Measurements from ENCODE around the gene OR52L1. TPM values are rescaled to one million over a fixed set of nuclear protein-coding genes. Genes with fewer than 3 reads are reported as not detected.

The OR52L1 gene
- not detected in 2 replicates for total RNA-seq

DNA sequence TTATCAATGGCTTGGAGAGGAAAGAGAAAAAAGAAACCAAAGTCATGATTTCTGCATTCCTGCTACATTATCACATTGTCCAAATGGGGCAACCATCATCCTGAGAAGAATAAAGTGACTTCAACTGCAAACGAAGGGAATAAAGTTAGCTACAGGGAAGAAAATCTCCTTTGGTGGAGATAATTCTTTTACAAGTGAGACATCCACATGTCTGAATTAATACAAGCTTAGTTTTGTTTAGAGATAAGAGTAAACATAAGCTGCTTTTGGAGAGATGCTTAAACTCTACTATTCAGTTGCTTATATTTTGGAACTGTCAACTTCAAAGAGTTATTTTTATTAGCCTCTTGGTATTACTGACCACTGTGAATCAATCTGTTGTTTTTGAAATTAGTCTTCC lies at the start of gene OR52L1:
Gene OR52L1, minus strand, starts transcription at position 101 of the 400 bp plus-strand sequence. Its CDS starts 55 bp downstream, at position 46.

DNA sequence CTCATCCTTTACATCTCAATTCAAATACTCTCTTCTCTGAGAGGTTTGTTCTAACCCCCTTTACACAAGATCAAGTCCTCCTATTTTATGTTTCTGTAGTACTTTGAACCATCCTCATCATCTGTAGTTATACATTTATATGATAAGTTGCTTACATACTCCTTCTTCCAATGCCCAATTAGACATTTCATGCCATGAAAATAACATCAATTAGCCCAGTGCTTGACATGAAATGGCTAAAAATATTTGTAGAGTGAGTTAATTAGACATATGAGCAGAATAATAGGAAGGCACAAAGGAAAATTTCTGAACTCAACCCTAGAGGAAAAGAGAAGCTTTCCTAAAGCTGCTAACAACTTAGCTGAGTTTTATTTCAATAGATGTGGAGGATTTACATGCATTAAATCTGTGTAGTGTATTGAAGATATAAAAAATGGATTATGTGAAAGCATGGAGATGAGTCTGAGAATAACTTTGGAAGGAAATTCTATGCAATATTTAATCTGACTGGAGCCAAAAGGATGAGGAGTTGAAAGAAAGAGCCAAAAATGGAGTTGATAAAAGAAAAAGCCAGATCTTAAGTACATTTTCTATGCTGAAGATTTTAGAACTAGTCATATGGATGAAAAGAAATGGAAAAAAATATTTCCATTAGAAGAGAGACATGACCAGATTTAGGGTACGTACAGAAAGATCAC lies 44.1 kb upstream of the OR52L1 start, which contains the start of gene OR56A1:
Gene OR56A1, minus strand, starts transcription at position 51 of the 698 bp plus-strand sequence. CDS start 3,066 bp downstream, outside the sequence.

DNA sequence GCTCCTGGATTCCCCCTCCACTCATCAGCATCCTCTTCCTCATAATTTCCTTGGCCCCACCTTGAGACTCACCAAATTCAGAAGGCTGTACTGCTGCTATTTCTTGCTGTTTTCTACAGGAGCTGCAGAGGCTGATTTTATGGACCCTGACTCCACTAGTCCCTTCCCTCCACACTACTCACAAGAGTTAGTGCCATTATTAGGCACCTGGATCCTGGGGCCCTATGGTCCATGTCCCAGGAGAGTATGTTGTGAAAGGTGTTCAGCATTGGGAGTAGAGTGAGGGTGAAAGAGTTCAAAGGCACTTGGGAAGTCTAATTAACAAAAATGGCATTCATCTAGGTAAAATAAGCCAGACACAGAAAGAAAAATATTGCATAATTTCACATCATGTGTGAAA lies 20.1 kb upstream of the OR52L1 start, which contains the start of gene OR56A4:
Gene OR56A4, minus strand, starts transcription at position 101 of the 400 bp plus-strand sequence. CDS start 3,954 bp downstream, outside the sequence.

DNA sequence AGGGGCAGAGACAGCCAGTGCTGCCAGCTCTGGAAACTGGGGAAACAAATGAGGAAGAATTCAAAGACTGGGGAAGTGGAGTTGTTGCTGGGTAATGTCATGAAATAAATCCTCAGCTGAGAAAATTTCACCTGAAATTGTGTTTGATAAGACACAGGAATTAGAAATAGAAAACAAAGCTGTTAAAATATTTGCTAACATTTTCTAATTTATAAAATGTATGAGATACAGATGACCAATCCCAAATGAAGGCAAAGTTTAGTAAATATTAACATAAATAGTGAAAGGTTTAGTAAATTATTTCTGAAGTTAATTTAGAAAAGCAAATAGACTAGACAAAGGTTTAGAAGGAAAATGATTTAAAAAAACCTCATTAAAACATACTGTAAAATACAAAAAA lies 18.4 kb downstream of the OR52L1 start, which contains the start of gene OR56A5:
Gene OR56A5, minus strand, starts transcription at position 101 of the 400 bp plus-strand sequence. Its CDS starts 0 bp downstream, at position 101.

DNA sequence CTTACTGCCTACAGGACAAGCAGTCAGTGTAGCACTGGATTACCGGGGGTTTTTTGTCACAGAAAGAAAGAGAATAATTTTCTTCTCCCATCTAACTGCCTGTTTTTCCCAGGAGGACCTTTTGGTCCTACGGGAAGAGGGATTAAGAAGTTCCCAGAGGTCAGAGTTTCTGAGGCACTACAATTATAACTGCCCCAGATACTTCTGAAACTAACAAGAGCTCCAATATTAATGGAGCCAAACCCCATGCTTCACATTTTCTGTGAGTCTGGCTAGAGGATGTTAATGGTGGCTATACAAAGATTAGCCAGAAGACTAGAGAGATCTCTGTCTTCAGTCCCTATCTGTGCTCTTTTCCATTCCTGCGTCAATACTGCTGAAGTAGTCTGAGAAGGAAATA lies 44.8 kb downstream of the OR52L1 start, which contains the start of gene OR56A3:
Gene OR56A3, plus strand, starts transcription at position 301 of the 400 bp plus-strand sequence. CDS start 5,096 bp downstream, outside the sequence.

Small RNA genes lying within 50 kb of the gene (small RNA-seq; reads per million reads assigned to genes)
- gene RNA5SP329, result not detected

Other genes starting within 250 kb of the OR52L1 start
- not detected in 2 replicates for gene OR52N4, start 232.7 kb downstream of the OR52L1 start, total RNA-seq
- gene OR52N5, start 203.6 kb downstream of the OR52L1 start, total RNA-seq, result not detected in 2 replicates
- not detected in 2 replicates for gene OR52N1, start 195.7 kb downstream of the OR52L1 start, total RNA-seq
- gene OR52N2, start 178.1 kb downstream of the OR52L1 start, total RNA-seq, result not detected in 2 replicates
- not detected in 2 replicates for gene OR52E6, start 145.1 kb downstream of the OR52L1 start, total RNA-seq
- gene OR52E8, start 129.3 kb downstream of the OR52L1 start, total RNA-seq, result not detected in 2 replicates
- gene OR52E4, start 106.4 kb downstream of the OR52L1 start, total RNA-seq, result not detected in 2 replicates
- not detected in 2 replicates for gene OR52E5, start 93.8 kb downstream of the OR52L1 start, total RNA-seq
- gene OR56A3, start 44.7 kb downstream of the OR52L1 start, total RNA-seq, result not detected in 2 replicates
- not detected in 2 replicates for gene OR56A5, start 18.5 kb downstream of the OR52L1 start, total RNA-seq
- not detected in 2 replicates for gene OR56A4, start 20.0 kb upstream of the OR52L1 start, total RNA-seq
- not detected in 2 replicates for gene OR56A1, start 43.8 kb upstream of the OR52L1 start, total RNA-seq
- not detected in 2 replicates for gene OR56B4, start 120.7 kb upstream of the OR52L1 start, total RNA-seq
- gene OR52B2, start 183.3 kb upstream of the OR52L1 start, total RNA-seq, result not detected in 2 replicates
- not detected in 2 replicates for gene OR52W1, start 212.2 kb upstream of the OR52L1 start, total RNA-seq
- 0.16 TPM in 1 of 2 replicates, not detected in the other for gene C11orf42, start 218.6 kb upstream of the OR52L1 start, total RNA-seq
- 23.9 and 26.8 TPM in 2 replicates for gene FHIP1B, start 247.7 kb upstream of the OR52L1 start, total RNA-seq

Data from hair follicle dermal papilla cell (primary cell).